NB4 (cell line): Measurements from ENCODE around the gene DRC7.

Source experiments
- DNase-seq: peaks from one replicate; pipeline ENCODE4 v3.0.0; 2010; ENCODE audit warnings: low read depth
- H3K4me3 ChIP-seq: one replicate; pipeline ENCODE4 v1.5.1; 2011; ENCODE audit warnings: mild to moderate bottlenecking, low read depth, low read length, moderate library complexity
- CTCF ChIP-seq: IDR thresholded peaks from one replicate; pipeline ENCODE4 v1.5.1; 2012; ENCODE audit warnings: low read depth, low read length
- MAX ChIP-seq: IDR thresholded peaks from 2 replicates; pipeline ENCODE4 v1.6.1; 2011; ENCODE audit warnings: low read depth, low read length
- MYC ChIP-seq: IDR thresholded peaks from 2 replicates; pipeline ENCODE4 v1.6.1; 2011; ENCODE audit warnings: low read depth, low read length
- POLR2A ChIP-seq: IDR thresholded peaks from 2 replicates; pipeline ENCODE4 v1.6.1; 2011; ENCODE audit warnings: mild to moderate bottlenecking; ENCODE audit not compliant: insufficient read length; ENCODE audit errors: extremely low read depth

The DRC7 gene

GRCh38 chr16:57672824-57673223 lies 21.8 kb upstream of the DRC7 start:
- no peak for DNase-seq
- no peak for TF ChIP-seq MAX
- no peak for TF ChIP-seq POLR2A
- no peak for TF ChIP-seq MYC
- TF ChIP-seq CTCF = no peak
- no peak overlapping the region for H3K4me3 ChIP-seq

- TF ChIP-seq POLR2A (no peak), CTCF (no peak), MAX (no peak), MYC (0 out of 2 replicates have a peak, but pooled peaks have one; percentile 26)
Observed at GRCh38 chr16:57675741-57676551, 18.7 kb upstream of the DRC7 start.

GRCh38 chr16:57676553-57677085 lies 18.0 kb upstream of the DRC7 start:
- H3K4me3 ChIP-seq = no peak overlapping the region
- no peak for TF ChIP-seq MAX
- DNase-seq = no peak

More at GRCh38 chr16:57675741-57676551, 18.7 kb upstream of the DRC7 start:
- peak; percentile 91 for DNase-seq
- H3K4me3 ChIP-seq = peak overlapping the region; percentile 17

GRCh38 chr16:57677622-57678369 lies 16.8 kb upstream of the DRC7 start:
- H3K4me3 ChIP-seq = no peak overlapping the region
- TF ChIP-seq MAX (no peak), MYC (no peak), CTCF (no peak), POLR2A (no peak)
- no peak for DNase-seq

GRCh38 chr16:57679016-57679415 lies 15.6 kb upstream of the DRC7 start:
- TF ChIP-seq MAX (no peak), MYC (no peak), CTCF (no peak), POLR2A (no peak)
- no peak for DNase-seq
- H3K4me3 ChIP-seq = no peak overlapping the region
